ENCODE results near the gene CTDSPL.
"Not testable (repeated sequence)": the region's sequence is repeated elsewhere in the genome, so short reads cannot be mapped to it uniquely, and the experiment has no call there.

The CTDSPL gene

GRCh38 chr3:37861620-37862041 is at the start of gene CTDSPL:
TSS of gene CTDSPL (plus strand) at chr3:37861880. CDS start at chr3:37862200, 320 bp downstream.
- Histone ChIP-seq H3K9me3 (ENCODE audit: control insufficient read depth in 2 of 2, low read length in 2 of 2) (no peaks in the 10 kb centered on the region), H3K36me3 (ENCODE audit: control insufficient read depth in 2 of 2, insufficient read depth in 2 of 2, low read length in 2 of 2) (no peaks in the 10 kb centered on the region), H3K27me3 (ENCODE audit: control insufficient read depth in 2 of 2, insufficient read depth in 2 of 2, low read length in 2 of 2) (no peaks in the 10 kb centered on the region), H3K9ac (ENCODE audit: low read depth in 1 of 2, low read length in 2 of 2) (peak within 1 kb of the TSS; percentile 82 to 83), H3K4me1 (ENCODE audit: control insufficient read depth in 2 of 2, insufficient read depth in 2 of 2, low read length in 2 of 2) (peaks cover 18 to 38% of the 10 kb centered on the region in 2 donors), H3K4me3 (ENCODE audit: low read length in 2 of 2) (peak within 1 kb of the TSS; percentile 85 to 93), H3K27ac (ENCODE audit: low read depth in 2 of 2, low read length in 2 of 2) (peak within 1 kb of the TSS; percentile 85 to 91)

DNA sequence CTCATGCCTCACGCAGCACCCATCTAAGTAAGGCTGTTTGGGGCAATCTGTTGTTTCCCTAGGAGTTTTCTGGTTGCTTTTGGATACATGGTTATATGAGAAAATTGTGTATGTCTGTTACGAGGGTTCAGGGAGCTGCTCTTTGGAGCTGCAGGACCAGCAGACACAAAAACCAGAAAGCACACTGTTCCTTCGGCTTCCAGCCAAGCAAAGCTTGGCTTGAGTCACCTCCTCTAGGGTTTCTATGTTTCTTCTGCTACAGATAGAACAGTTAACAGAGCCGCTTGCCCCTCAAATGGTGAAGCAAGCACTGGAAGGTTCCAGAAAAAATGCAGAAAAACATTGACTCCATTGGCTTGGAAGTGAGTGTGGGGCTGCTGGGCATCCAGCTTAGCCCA is 49.2 kb upstream of the CTDSPL start:
- H3K9ac ChIP-seq (ENCODE audit: low read depth in 1 of 2, low read length in 2 of 2): no peak overlapping the region
- peaks cover 0 to 3% of the 10 kb centered on the region in 2 donors for H3K36me3 ChIP-seq (ENCODE audit: control insufficient read depth in 2 of 2, insufficient read depth in 2 of 2, low read length in 2 of 2)
- H3K9me3 ChIP-seq (ENCODE audit: control insufficient read depth in 2 of 2, low read length in 2 of 2): no peaks in the 10 kb centered on the region
- no peak overlapping the region for H3K4me3 ChIP-seq (ENCODE audit: low read length in 2 of 2)
- peaks cover 0 to 6% of the 10 kb centered on the region in 2 donors for H3K4me1 ChIP-seq (ENCODE audit: control insufficient read depth in 2 of 2, insufficient read depth in 2 of 2, low read length in 2 of 2)
- peak overlapping the region; percentile 18 to 52 for H3K27ac ChIP-seq (ENCODE audit: low read depth in 2 of 2, low read length in 2 of 2)
- H3K27me3 ChIP-seq (ENCODE audit: control insufficient read depth in 2 of 2, insufficient read depth in 2 of 2, low read length in 2 of 2): no peaks in the 10 kb centered on the region

- Histone ChIP-seq H3K9me3 (ENCODE audit: control insufficient read depth in 2 of 2, low read length in 2 of 2) (no peaks in the 10 kb centered on the region), H3K9ac (ENCODE audit: low read depth in 1 of 2, low read length in 2 of 2) (no peak overlapping the region), H3K4me3 (ENCODE audit: low read length in 2 of 2) (no peak overlapping the region), H3K27me3 (ENCODE audit: control insufficient read depth in 2 of 2, insufficient read depth in 2 of 2, low read length in 2 of 2) (no peaks in the 10 kb centered on the region), H3K36me3 (ENCODE audit: control insufficient read depth in 2 of 2, insufficient read depth in 2 of 2, low read length in 2 of 2) (peaks cover 0 to 6% of the 10 kb centered on the region in 2 donors), H3K27ac (ENCODE audit: low read depth in 2 of 2, low read length in 2 of 2) (no peak overlapping the region), H3K4me1 (ENCODE audit: control insufficient read depth in 2 of 2, insufficient read depth in 2 of 2, low read length in 2 of 2) (peaks cover 0 to 6% of the 10 kb centered on the region in 2 donors)
Observed at GRCh38 chr3:37813403-37813802, 48.3 kb upstream of the CTDSPL start.

- Histone ChIP-seq H3K27ac (ENCODE audit: low read depth in 2 of 2, low read length in 2 of 2) (no peak overlapping the region), H3K36me3 (ENCODE audit: control insufficient read depth in 2 of 2, insufficient read depth in 2 of 2, low read length in 2 of 2) (peaks cover 0 to 7% of the 10 kb centered on the region in 2 donors), H3K9me3 (ENCODE audit: control insufficient read depth in 2 of 2, low read length in 2 of 2) (no peaks in the 10 kb centered on the region), H3K4me1 (ENCODE audit: control insufficient read depth in 2 of 2, insufficient read depth in 2 of 2, low read length in 2 of 2) (peaks cover 0 to 6% of the 10 kb centered on the region in 2 donors), H3K27me3 (ENCODE audit: control insufficient read depth in 2 of 2, insufficient read depth in 2 of 2, low read length in 2 of 2) (no peaks in the 10 kb centered on the region), H3K4me3 (ENCODE audit: low read length in 2 of 2) (no peak overlapping the region), H3K9ac (ENCODE audit: low read depth in 1 of 2, low read length in 2 of 2) (no peak overlapping the region)
Observed at GRCh38 chr3:37814547-37814946, 47.1 kb upstream of the CTDSPL start.

DNA sequence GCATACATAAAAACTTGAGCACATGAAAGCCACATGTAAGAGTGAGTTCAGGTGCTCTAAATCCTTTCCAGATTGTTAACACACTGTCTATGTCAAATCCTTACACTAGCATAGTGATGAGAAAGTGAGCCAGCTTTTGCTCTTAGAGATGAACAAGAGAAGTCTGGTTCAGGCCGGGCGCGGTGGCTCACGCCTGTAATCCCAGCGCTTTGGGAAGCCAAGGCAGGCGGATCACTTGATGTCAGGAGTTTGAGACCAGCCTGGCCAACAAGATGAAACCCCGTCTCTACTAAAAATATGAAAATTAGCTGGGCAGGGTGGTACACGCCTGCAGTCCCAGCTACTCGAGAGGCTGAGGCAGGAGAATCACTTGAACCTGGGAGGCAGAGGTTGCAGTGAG is 46.5 kb upstream of the CTDSPL start:
- not testable (repeated sequence) for H3K27ac ChIP-seq (ENCODE audit: low read depth in 2 of 2, low read length in 2 of 2); H3K27me3 ChIP-seq (ENCODE audit: control insufficient read depth in 2 of 2, insufficient read depth in 2 of 2, low read length in 2 of 2); H3K4me1 ChIP-seq (ENCODE audit: control insufficient read depth in 2 of 2, insufficient read depth in 2 of 2, low read length in 2 of 2); H3K4me3 ChIP-seq (ENCODE audit: low read length in 2 of 2); H3K9ac ChIP-seq (ENCODE audit: low read depth in 1 of 2, low read length in 2 of 2); H3K9me3 ChIP-seq (ENCODE audit: control insufficient read depth in 2 of 2, low read length in 2 of 2); H3K36me3 ChIP-seq (ENCODE audit: control insufficient read depth in 2 of 2, insufficient read depth in 2 of 2, low read length in 2 of 2)

DNA sequence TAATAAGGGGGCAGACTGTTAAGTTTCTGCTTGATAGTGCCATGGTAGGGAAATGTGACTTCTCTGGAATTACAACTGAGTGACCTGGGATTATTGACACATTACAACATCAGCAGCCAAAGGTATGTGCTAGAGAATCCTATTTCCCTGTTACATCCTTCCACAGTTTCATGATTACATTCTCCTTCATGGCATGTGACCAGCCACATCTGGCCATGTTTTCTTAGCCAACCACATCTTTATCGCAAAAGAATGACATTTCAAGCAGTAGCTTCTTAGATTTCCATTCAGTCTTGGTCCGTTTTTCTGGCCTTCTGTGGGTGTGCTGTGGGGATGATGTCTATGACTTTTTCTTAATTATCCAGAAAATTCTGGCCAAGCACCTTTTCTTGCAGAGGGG is 45.4 kb upstream of the CTDSPL start:
- no peak overlapping the region for H3K4me3 ChIP-seq (ENCODE audit: low read length in 2 of 2)
- H3K27ac ChIP-seq (ENCODE audit: low read depth in 2 of 2, low read length in 2 of 2): no peak overlapping the region
- peaks cover 0 to 6% of the 10 kb centered on the region in 2 donors for H3K4me1 ChIP-seq (ENCODE audit: control insufficient read depth in 2 of 2, insufficient read depth in 2 of 2, low read length in 2 of 2)
- H3K36me3 ChIP-seq (ENCODE audit: control insufficient read depth in 2 of 2, insufficient read depth in 2 of 2, low read length in 2 of 2): peaks cover 0 to 9% of the 10 kb centered on the region in 2 donors
- H3K27me3 ChIP-seq (ENCODE audit: control insufficient read depth in 2 of 2, insufficient read depth in 2 of 2, low read length in 2 of 2): no peaks in the 10 kb centered on the region
- no peak overlapping the region for H3K9ac ChIP-seq (ENCODE audit: low read depth in 1 of 2, low read length in 2 of 2)
- no peaks in the 10 kb centered on the region for H3K9me3 ChIP-seq (ENCODE audit: control insufficient read depth in 2 of 2, low read length in 2 of 2)

DNA sequence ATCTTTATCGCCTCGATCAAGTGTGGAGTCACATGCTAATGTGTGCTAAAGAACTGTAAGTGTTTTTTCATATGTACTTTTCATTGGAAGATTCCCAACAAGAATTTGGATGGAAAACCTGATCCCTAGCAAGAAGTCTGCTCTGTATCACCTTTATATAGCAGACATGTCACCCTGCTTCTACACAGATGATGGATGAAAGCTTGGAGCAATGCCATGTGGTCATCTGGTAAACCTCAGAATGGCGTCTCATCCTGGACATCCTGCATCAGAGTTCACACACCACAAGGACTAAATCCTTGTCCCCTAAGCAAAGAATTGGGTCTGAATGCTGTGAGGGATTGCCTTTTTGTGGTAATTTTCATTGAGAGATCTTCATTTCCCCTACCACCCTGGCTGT is 42.1 kb upstream of the CTDSPL start:
- peaks cover 0 to 9% of the 10 kb centered on the region in 2 donors for H3K36me3 ChIP-seq (ENCODE audit: control insufficient read depth in 2 of 2, insufficient read depth in 2 of 2, low read length in 2 of 2)
- H3K27me3 ChIP-seq (ENCODE audit: control insufficient read depth in 2 of 2, insufficient read depth in 2 of 2, low read length in 2 of 2): no peaks in the 10 kb centered on the region
- no peak overlapping the region for H3K9ac ChIP-seq (ENCODE audit: low read depth in 1 of 2, low read length in 2 of 2)
- H3K27ac ChIP-seq (ENCODE audit: low read depth in 2 of 2, low read length in 2 of 2): no peak overlapping the region
- no peaks in the 10 kb centered on the region for H3K4me1 ChIP-seq (ENCODE audit: control insufficient read depth in 2 of 2, insufficient read depth in 2 of 2, low read length in 2 of 2)
- no peak overlapping the region for H3K4me3 ChIP-seq (ENCODE audit: low read length in 2 of 2)
- H3K9me3 ChIP-seq (ENCODE audit: control insufficient read depth in 2 of 2, low read length in 2 of 2): no peaks in the 10 kb centered on the region

GRCh38 chr3:37820286-37820685 is 41.4 kb upstream of the CTDSPL start:
- Histone ChIP-seq H3K9me3 (ENCODE audit: control insufficient read depth in 2 of 2, low read length in 2 of 2) (no peaks in the 10 kb centered on the region), H3K36me3 (ENCODE audit: control insufficient read depth in 2 of 2, insufficient read depth in 2 of 2, low read length in 2 of 2) (peaks cover 0 to 9% of the 10 kb centered on the region in 2 donors), H3K9ac (ENCODE audit: low read depth in 1 of 2, low read length in 2 of 2) (no peak overlapping the region), H3K27me3 (ENCODE audit: control insufficient read depth in 2 of 2, insufficient read depth in 2 of 2, low read length in 2 of 2) (no peaks in the 10 kb centered on the region), H3K4me1 (ENCODE audit: control insufficient read depth in 2 of 2, insufficient read depth in 2 of 2, low read length in 2 of 2) (no peaks in the 10 kb centered on the region), H3K27ac (ENCODE audit: low read depth in 2 of 2, low read length in 2 of 2) (no peak overlapping the region), H3K4me3 (ENCODE audit: low read length in 2 of 2) (no peak overlapping the region)

- no peak overlapping the region for H3K4me3 ChIP-seq (ENCODE audit: low read length in 2 of 2)
- peaks cover 0 to 3% of the 10 kb centered on the region in 2 donors for H3K36me3 ChIP-seq (ENCODE audit: control insufficient read depth in 2 of 2, insufficient read depth in 2 of 2, low read length in 2 of 2)
- H3K9me3 ChIP-seq (ENCODE audit: control insufficient read depth in 2 of 2, low read length in 2 of 2): no peaks in the 10 kb centered on the region
- no peaks in the 10 kb centered on the region for H3K4me1 ChIP-seq (ENCODE audit: control insufficient read depth in 2 of 2, insufficient read depth in 2 of 2, low read length in 2 of 2)
- no peak overlapping the region for H3K9ac ChIP-seq (ENCODE audit: low read depth in 1 of 2, low read length in 2 of 2)
- no peaks in the 10 kb centered on the region for H3K27me3 ChIP-seq (ENCODE audit: control insufficient read depth in 2 of 2, insufficient read depth in 2 of 2, low read length in 2 of 2)
- no peak overlapping the region for H3K27ac ChIP-seq (ENCODE audit: low read depth in 2 of 2, low read length in 2 of 2)
Observed at GRCh38 chr3:37823189-37823588, 38.5 kb upstream of the CTDSPL start.

DNA sequence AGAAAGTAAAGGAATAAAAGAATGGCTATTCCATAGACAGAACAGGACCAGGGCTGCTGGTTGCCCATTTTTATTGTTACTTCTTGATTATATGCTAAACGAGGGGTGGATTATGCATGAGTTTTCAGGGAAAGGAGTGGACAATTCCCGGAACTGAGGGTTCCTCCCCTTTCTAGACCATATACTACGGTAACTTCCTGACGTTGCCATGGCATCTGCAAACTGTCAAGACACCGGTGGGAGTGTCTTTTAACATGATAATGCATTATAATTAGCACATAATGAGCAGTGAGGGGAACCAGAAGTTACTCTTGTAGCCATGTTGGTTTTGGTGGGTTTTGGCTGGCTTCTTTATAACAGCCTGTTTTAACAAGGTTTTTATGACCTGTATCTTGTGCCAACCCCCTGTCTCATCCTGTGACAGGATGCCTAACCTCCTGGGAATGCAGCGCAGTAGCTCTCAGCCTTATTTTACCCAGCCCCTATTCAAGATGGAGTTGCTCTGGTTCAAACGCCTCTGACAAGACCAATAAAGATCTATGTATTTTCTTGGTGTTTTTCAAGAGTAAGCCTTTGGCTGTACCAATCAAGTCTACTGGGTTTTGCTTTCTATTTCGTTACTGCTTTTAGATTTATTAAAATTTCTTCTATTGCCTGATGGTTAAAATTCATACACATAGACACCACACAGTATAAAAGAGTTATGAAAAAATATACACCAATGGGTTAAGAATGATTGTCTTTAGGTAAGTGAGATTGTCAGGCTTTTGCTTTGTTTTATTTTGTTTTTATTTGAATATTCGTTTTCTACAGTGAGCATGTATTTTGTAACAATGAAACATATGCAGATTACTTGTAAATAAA is 37.4 kb upstream of the CTDSPL start:
- Histone ChIP-seq H3K9me3 (ENCODE audit: control insufficient read depth in 2 of 2, low read length in 2 of 2) (no peaks in the 10 kb centered on the region), H3K9ac (ENCODE audit: low read depth in 1 of 2, low read length in 2 of 2) (no peak overlapping the region), H3K27ac (ENCODE audit: low read depth in 2 of 2, low read length in 2 of 2) (no peak overlapping the region), H3K27me3 (ENCODE audit: control insufficient read depth in 2 of 2, insufficient read depth in 2 of 2, low read length in 2 of 2) (no peaks in the 10 kb centered on the region), H3K4me1 (ENCODE audit: control insufficient read depth in 2 of 2, insufficient read depth in 2 of 2, low read length in 2 of 2) (no peaks in the 10 kb centered on the region), H3K4me3 (ENCODE audit: low read length in 2 of 2) (no peak overlapping the region), H3K36me3 (ENCODE audit: control insufficient read depth in 2 of 2, insufficient read depth in 2 of 2, low read length in 2 of 2) (peaks cover 0 to 3% of the 10 kb centered on the region in 2 donors)
